Measurements from ENCODE around the gene PPP1R9B. TPM values are rescaled to one million over a fixed set of nuclear protein-coding genes. Genes with fewer than 3 reads are reported as not detected.

Gene PPP1R9B
- polyA plus RNA-seq, 3 donors = 39.5 to 59.3 (median 46.2) TPM

DNA sequence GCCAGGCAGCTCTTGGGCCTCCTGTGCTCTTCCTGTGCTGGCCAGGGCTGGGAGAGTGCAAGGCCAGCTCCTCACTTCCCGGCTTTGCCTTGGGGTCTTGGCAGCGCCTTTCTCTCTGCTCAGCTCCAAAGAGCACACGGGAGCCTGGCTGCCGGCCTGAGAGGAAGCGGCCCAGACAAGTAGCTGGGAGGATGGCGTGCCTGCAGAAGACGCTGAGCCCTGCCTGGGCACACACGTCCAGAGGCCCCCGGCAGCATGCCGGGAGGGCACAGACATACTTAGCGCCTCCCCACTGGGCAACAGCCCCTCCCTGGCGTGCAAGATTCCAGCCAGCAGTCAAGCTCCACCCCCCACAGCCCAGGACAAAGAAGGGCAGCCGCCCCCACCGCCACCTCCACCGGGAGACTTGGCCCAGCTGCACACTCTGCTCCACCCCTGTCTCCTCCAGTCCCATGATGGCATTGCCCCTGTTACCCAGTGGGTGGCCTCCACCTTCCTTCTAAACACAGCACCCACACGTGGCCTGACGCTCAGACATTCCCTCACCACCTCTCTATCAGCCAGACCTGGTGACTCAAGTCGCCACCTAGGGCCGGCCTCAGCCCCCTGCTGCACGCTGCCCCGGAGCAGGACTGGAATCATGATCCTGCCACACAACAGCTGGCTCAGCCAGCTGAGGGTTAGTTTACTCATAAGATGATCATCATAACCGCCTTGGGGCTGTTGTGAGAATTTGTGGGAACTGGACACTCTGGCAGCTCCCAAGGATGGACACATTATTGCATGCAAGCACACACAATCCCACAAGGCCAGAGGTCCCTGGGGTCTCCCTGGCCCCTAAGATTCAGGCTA, 27.7 kb upstream of the PPP1R9B start:
- DNase-seq (ENCODE audit: extremely low read depth in 1 of 11, low read depth in 9 of 11, low spot score in 4 of 11) = peak in 4 of 11 donors; percentile 42 to 75 (median 58)

DNA sequence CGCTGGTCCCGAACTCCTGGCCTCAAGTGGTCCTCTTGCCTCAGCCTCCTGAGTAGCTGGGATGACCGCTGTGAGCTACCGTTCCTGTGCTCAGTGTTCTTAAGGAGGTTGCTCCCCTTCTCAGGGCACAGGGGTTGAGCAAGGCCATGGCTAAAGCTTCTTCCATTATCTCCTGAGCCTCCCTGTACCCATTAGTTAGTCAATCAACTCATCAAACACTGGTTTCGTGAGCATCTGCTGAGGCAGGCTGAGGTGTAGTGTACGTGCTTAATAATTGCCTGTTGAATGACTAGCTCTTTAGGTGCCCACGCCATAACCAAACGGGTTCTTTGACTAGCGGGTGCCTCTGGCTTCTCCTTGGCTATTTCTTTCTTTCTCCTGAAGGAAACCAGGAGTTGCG, 27.0 kb upstream of the PPP1R9B start:
- no peak for DNase-seq (ENCODE audit: extremely low read depth in 1 of 11, low read depth in 9 of 11, low spot score in 4 of 11)

DNA sequence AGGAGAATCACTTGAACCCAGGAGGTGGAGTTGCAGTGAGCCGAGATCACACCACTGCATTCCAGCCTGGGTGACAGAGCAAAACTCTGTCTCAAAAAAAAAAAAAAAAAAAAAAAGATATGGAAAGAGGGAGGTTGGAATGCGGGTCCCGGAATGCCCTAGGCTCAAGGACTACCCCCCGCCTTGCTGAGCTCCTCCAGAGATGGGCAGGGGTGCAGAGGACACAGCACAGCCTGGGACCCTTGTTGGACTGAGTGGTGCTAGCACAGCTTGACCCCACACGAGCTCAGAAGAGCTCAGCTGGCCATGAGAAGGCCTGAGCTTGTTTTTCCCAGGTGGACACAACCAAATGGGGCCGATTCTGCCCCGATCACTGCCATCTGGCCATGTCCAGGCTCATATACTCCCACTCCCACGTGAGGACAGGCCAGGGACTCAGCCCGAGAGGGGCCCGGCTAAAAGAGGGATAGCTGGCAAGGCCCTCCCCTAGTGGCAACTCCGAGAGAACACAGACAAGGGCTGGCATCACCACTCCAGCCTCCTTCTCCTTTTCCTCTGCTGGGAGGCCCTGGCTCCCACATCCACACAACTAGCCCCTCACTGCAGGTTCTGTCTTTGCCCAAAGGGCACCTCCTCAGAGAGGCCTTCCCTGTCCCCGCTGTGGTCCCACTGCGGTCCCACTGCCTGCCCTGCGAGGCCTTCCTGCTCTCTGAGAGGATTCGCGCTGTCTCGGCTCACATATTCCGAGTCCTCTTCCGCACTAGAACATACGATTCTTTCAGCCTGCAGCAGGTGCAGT, 26.3 kb upstream of the PPP1R9B start:
- no peak for DNase-seq (ENCODE audit: extremely low read depth in 1 of 11, low read depth in 9 of 11, low spot score in 4 of 11)

- no peak for DNase-seq (ENCODE audit: extremely low read depth in 1 of 11, low read depth in 9 of 11, low spot score in 4 of 11)
Observed at GRCh38 chr17:50175035-50175807, 24.7 kb upstream of the PPP1R9B start.

DNA sequence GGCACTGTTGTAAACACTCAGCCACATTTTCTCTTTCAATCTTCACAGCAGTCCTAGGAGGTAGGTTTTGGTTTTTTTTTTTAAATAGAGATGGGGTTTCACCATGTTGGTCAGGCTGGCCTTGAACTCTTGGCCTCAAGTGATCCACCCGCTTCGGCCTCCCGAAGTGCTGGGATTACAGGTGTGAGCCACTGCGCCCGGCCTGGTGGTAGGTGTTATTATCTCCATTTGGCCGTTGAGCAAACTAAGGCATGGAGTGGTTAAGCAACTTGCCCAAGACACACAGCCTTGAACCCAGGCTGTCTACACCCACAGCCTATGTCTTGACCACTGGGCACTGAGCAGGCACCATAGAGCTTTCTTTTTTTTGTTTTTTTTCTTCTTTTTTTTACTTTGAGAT, 24.0 kb upstream of the PPP1R9B start:
- DNase-seq (ENCODE audit: extremely low read depth in 1 of 11, low read depth in 9 of 11, low spot score in 4 of 11) = no peak

GRCh38 chr17:50173335-50173941, 23.0 kb upstream of the PPP1R9B start:
- peak in 1 of 11 donors; percentile 59 for DNase-seq (ENCODE audit: extremely low read depth in 1 of 11, low read depth in 9 of 11, low spot score in 4 of 11)

DNA sequence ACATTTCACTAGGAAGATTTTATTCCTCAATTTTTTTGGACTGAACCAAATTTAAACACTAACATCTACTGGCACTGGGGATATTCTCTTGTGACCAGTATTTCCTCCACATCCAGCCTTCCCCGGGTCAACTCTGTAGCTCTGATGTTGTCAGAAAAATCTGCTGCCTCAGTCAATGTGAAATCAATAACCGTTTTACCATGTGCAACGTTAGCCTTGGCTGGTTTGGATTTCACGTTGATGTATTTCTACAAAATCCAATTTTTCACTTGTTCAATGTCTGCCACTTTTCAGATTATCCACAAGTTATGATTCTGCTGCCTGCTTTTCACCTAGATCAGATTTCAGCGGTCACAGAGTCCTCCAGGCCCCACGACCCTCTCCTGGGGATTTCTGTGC, 22.5 kb upstream of the PPP1R9B start:
- no peak for DNase-seq (ENCODE audit: extremely low read depth in 1 of 11, low read depth in 9 of 11, low spot score in 4 of 11)

- DNase-seq (ENCODE audit: extremely low read depth in 1 of 11, low read depth in 9 of 11, low spot score in 4 of 11) = no peak
Observed at GRCh38 chr17:50172130-50172529, 21.7 kb upstream of the PPP1R9B start.

- no peak for DNase-seq (ENCODE audit: extremely low read depth in 1 of 11, low read depth in 9 of 11, low spot score in 4 of 11)
Observed at GRCh38 chr17:50171371-50172071, 21.0 kb upstream of the PPP1R9B start.

GRCh38 chr17:50170662-50171370, 20.3 kb upstream of the PPP1R9B start:
- no peak for DNase-seq (ENCODE audit: extremely low read depth in 1 of 11, low read depth in 9 of 11, low spot score in 4 of 11)

GRCh38 chr17:50169881-50170459, 19.5 kb upstream of the PPP1R9B start:
- no peak for DNase-seq (ENCODE audit: extremely low read depth in 1 of 11, low read depth in 9 of 11, low spot score in 4 of 11)

- DNase-seq (ENCODE audit: extremely low read depth in 1 of 11, low read depth in 9 of 11, low spot score in 4 of 11) = peak in 3 of 11 donors; percentile 53 to 65 (median 59)
Observed at GRCh38 chr17:50169121-50169764, 18.8 kb upstream of the PPP1R9B start.

- no peak for DNase-seq (ENCODE audit: extremely low read depth in 1 of 11, low read depth in 9 of 11, low spot score in 4 of 11)
Observed at GRCh38 chr17:50168319-50168718, 17.8 kb upstream of the PPP1R9B start.

DNA sequence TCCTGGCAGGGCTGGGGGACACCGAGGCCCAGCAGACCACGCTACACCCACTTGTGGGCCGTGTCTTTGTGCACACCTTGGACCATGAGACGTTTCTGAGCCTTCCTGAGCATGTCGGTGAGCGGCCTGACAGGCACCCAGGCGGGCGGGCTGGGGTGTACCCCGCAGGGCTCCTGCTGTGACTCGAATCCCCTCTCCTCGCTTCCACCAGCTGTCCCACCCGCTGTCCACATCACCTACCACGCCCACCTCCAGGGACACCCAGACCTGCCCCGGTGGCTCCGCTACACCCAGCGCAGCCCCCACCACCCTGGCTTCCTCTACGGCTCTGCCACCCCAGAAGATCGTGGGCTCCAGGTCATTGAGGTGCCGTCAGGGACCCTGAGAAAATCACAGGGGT, 16.9 kb upstream of the PPP1R9B start:
- DNase-seq (ENCODE audit: extremely low read depth in 1 of 11, low read depth in 9 of 11, low spot score in 4 of 11) = no peak

DNA sequence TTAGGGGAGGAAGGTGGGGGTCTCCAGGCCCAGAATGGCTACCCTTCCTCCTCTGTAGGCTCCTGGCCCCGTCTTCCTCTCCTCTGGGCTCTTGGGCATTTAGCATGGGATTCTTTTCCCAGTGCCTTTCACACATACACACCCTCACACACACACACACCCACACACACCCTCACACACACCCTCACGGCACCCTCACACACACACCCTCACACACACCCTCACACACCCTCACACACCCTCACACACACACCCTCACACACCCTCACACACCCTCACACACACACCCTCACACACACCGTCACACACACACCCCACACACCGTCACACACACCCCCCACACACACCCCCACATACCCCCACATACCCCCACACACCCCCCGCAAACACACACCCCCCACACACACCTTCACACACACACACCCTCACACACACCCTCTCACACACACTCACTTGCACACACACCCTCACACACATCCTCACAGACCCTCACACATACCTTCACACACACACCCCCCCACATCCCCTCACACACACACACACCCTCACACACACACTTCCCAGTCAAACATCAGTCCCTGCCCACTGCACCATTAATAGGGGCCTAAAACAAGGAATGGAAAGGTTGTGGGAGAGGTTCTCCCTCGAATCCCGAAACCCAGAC, 16.2 kb upstream of the PPP1R9B start:
- DNase-seq (ENCODE audit: extremely low read depth in 1 of 11, low read depth in 9 of 11, low spot score in 4 of 11) = no peak

DNA sequence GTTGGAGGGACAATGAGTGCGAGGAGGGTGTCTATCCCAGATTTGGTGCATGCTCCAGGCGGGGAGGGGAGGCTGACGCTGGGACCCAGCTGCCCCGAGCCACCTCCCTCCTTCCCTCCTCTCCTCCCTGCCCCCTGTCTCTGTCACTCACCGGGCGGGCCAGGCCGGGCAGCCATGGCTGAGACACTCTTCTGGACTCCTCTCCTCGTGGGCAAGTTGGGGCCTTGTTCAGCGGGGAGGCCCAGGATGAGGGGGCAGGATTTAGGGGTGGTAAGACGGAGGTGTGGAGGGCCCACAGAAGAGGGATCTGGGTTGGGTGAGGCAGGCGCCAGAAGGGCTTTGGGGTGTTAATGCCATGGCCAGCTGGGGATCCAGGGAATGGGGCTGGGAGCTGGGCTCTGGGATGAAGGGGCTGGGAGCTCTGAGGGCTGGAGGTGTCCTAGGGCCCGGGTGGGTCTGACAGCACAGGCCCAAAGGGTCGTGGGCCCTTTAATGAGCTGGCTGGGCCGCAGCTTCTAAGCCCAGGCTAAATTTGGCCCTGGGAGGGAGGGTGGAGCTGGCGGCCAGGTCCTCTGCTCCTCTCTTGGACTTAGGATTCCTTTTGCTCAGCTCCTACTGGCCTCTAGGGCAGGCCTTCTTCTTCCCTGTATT, 15.5 kb upstream of the PPP1R9B start, which contains the start of gene SGCA:
SGCA (plus strand) TSS at position 139 of the 651 bp plus-strand sequence; CDS start at position 175, 36 bp downstream.
- no peak for DNase-seq (ENCODE audit: extremely low read depth in 1 of 11, low read depth in 9 of 11, low spot score in 4 of 11)
